Epithelial cell of esophagus (primary cell): Measurements from ENCODE around the gene RNF150.

ENCODE experiments used
- DNase-seq: peaks from one replicate; pipeline ENCODE4 v3.0.0; 2010; ENCODE audit warnings: low read depth
- H3K4me3 ChIP-seq: 2 replicates; pipeline ENCODE4 v1.5.1; 2011; ENCODE audit warnings: mild to moderate bottlenecking, low read length, control low read depth
- TF ChIP-seq, protein P1 (sequence below): IDR thresholded peaks from 2 replicates; pipeline ENCODE4 v1.5.1; 2011; ENCODE audit warnings: low read depth, mild to moderate bottlenecking, low read length, control low read depth, inconsistent platforms; ENCODE audit not compliant: insufficient read depth; ENCODE audit errors: missing control alignments

Gene RNF150

DNA sequence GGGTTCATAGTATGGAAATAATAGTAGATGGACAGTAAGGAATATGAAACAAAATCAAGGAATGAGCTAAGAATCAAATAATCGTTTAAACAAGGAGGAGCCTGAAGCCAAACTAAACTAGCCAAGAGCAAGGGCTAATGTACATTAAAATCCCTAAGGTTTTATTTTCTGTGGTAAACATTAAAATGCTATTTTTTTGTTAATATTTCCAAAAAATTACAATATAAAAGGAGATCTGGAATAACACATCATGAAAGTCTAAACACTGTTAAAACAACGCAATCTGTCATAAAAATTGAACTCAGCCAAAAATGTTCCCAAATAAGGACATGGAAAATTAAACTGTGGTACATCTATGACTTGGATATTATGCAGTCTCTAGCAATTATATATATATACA, 188.2 kb downstream of the RNF150 start:
- no peak for DNase-seq
- H3K4me3 ChIP-seq = no peak overlapping the region
- TF ChIP-seq, protein P1, sequence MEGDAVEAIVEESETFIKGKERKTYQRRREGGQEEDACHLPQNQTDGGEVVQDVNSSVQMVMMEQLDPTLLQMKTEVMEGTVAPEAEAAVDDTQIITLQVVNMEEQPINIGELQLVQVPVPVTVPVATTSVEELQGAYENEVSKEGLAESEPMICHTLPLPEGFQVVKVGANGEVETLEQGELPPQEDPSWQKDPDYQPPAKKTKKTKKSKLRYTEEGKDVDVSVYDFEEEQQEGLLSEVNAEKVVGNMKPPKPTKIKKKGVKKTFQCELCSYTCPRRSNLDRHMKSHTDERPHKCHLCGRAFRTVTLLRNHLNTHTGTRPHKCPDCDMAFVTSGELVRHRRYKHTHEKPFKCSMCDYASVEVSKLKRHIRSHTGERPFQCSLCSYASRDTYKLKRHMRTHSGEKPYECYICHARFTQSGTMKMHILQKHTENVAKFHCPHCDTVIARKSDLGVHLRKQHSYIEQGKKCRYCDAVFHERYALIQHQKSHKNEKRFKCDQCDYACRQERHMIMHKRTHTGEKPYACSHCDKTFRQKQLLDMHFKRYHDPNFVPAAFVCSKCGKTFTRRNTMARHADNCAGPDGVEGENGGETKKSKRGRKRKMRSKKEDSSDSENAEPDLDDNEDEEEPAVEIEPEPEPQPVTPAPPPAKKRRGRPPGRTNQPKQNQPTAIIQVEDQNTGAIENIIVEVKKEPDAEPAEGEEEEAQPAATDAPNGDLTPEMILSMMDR = no peak

DNA sequence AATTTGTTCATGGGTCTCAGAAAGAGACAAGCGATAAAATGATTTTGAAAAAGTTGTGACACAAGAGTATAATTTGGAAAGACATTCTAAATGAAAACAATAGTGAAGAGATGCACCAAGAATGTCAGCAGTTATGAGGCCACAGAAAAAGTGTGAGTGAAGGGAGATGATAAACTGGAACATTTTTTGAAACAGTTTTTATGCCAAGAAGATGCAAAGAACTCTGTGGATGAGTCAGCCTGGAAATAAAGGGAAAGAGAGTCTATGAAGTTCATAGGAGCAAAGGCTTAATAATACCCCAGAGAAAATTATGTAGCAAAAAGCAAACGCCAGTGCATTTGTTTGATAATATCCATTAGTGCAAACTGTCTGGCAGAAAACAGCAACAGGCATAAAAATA, 188.7 kb downstream of the RNF150 start:
- no peak for DNase-seq
- no peak overlapping the region for H3K4me3 ChIP-seq
- TF ChIP-seq, protein P1 = no peak

DNA sequence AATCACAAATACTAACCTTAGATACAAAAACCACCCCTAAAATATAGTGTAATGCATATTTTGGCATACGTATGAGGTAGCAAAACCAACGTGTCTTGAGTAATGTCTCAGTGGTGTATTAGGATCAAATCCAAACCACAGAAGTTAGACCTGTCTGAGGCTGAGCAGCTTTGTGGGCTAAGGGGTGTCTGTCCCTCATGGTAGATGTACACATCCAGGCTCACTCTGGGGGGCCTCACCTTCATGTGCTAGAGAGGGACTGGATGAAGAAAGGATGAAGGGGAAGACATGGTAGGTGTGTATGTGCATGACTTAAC, 189.1 kb downstream of the RNF150 start:
- TF ChIP-seq, protein P1 = no peak
- DNase-seq = no peak
- H3K4me3 ChIP-seq = no peak overlapping the region

DNA sequence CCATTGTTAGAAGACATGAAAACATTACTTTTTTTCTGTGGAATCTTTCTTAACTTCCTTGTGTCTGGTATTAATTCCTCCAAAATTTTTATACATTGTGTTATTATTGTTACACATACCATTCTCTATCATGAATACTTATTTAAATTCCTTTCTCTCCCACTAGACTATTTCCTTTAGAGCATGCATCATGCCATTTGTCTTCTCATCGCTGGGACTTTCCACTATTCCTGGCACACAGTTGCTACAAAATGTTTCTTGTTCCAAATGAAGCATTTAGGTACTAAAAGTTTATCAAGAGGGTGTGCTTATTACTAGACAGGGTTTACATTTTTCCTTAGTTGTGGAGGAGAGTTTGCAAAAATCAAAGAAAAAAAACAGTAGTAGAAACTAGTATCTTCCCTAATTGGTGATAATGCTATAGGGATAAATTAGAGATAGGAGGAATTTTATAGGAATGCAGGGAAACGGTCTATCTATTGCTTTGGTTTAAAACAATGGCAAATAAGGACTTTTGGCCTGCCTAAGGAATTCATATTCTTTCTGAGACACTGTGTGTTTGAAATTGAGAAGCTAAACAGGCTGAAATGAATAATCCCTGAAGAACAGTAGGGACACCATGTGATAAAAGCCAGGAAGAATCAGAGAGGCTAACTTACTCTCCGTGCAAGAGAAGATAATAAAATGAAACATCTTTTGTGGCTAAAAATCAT, 189.6 kb downstream of the RNF150 start:
- H3K4me3 ChIP-seq = no peak overlapping the region
- TF ChIP-seq, protein P1 = no peak
- DNase-seq = no peak

DNA sequence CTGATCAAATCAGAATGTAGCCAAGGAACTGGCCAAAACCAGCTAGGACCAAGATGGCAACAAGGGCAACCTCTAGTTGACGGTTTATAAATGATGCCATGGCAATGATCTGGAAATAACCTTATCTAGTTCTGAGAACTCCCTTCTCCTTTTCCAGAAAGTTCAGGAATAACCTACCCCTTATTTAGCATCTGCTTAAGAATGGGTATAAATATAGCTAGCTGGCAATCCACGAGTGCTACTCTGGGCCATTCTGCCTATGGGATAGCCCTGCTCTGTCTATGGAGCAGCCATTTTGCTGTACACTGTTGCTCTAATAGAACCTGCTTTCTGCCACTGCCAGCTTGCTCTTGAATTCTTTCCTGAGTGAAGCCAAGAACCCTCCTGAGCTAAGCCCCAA, 192.7 kb downstream of the RNF150 start:
- TF ChIP-seq, protein P1 = no peak
- no peak overlapping the region for H3K4me3 ChIP-seq
- DNase-seq = no peak

DNA sequence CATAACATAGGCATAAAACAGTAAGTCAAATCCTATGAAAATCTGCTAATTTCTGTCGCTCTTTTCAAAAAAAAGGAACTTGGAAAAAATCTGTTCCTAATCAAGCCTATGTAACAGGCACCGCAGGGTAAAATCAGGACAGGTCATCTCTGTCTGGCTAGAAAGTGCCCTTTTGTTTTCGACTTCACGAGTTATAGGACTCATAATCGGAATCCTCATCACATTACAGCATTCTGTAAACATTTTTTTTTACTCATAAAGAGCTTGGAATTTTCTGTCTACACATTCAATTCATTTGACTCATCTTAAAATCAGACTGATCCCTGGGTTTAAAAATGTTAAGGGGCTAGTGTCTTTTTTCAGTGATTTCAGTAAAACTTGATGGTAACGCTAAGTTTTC, 195.4 kb downstream of the RNF150 start:
- no peak for DNase-seq
- no peak overlapping the region for H3K4me3 ChIP-seq
- TF ChIP-seq, protein P1 = no peak

DNA sequence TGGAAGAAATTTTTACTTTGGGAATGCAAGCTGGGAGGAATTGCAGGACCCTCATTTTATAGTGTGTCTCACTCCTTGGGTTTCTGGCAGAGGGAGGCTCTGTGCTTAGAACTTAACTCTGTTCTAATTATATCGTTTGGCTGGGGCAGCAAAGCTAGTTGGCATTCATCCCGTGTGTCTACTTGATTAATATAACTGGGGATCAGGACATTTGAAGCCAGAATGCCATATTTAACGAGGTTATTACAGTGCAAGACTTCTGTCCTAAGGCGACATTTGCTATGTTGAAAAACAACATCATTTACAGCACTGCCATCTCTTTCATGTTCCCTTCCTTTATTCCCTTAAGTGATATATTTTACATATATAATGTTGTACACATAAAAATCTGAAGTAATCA, 198.0 kb downstream of the RNF150 start:
- TF ChIP-seq, protein P1 = no peak
- no peak for DNase-seq
- H3K4me3 ChIP-seq = no peak overlapping the region
